ENCODE measurements around the gene RNF150.
"Not testable (repeated sequence)": the region's sequence is repeated elsewhere in the genome, so short reads cannot be mapped to it uniquely, and the experiment has no call there.

Gene RNF150

DNA sequence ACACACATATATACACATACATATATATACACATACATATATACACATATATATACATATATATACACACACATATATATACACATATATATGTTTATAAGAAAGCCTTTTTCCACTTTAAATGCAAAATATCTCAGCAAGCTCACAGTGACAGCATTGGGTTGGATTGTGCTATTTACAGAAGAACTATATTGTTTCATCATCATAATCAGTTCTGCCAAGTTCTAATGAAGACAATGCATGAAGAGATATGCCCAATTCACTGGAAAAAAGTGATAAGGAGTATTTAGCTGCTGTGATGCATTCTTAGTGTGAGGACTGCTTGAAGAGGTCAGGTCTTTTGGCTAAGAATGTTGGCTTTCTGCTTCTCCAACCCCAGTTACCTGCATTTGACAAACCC lies 54.4 kb downstream of the RNF150 start:
- no peak for DNase-seq (ENCODE audit: low read depth in 1 of 2, low spot score in 1 of 2)

DNA sequence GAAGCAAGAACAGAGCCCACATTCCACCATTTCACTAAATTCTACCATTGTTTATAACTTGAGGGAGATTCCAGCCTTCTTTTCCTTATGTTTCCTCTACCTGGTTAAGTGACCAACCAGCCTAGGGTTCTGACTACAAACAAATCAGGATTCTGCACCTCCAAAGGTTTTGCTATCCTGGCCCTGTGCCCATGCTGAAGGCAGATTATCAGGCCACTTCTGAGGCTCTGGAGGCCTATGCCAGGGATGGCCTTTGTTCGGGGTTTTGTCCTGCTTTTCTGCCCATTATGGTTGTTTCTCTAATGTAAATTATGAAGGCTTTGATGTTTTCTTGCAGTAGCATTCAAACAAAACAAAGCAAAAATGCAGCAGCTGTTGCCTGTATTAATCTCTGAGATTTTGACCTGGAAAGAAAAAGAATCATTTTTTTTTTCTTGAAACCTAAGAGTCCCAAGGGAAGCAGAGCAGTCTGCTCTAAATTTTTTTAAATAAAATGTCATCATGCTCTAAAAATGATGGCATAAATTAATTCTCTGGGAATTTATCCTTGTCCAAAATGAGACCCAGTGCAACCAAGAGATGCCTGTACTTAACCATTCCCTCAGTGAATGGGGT lies 55.6 kb downstream of the RNF150 start:
- DNase-seq (ENCODE audit: low read depth in 1 of 2, low spot score in 1 of 2) = no peak

DNA sequence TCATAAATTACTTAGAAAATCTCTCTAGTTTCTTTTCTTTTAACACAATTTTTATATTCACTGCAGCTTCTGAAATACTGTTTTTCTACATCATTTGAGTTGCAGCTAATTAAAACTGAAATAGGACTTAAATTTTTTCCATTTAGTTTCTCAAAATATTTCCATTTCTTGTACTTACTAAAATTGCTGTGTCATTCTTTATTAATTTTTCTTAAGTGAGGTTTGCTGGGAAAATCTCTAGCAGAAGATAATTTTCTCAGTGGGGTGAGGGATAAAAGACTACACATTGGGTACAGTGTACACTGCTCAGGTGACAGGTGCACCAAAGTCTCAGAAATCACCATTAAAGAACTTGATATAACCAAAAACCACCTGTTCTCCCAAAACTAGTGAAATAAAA lies 57.7 kb downstream of the RNF150 start:
- no peak for DNase-seq (ENCODE audit: low read depth in 1 of 2, low spot score in 1 of 2)

DNA sequence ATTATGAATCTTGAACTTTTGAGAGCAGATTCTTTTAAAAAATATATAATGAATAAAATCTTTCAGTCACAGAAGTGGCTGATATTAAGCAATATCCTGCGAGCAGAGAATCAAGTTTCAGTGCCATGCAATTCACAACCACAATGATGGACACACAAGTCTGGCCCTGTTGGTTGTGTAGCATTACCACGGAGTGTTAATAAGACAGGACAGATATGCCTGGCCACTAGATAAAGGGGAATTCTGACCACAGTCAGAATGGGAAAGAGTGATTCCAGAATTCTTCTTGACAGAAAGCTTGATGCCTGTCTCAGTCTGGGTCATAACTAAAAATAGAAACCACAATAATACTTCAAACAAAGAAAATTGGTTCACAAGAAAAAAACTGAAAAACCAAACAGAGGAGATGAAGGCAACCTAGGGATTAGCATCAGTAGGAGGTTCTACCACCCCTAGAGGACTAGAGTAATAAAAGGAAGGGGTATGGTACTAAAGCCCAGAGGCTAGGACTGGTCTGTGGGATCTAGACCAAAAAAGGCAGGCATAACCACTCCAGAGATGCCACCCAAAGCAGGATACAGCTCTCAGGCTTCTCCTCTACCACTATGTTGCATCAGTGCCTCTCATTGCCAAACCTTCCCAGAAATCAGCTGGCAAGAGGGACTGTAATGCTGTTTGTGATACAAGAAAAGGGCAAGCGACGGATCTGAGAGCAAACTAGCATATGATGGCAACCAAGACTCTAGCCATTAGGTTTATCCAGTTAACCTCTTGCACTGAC lies 59.0 kb downstream of the RNF150 start:
- DNase-seq (ENCODE audit: low read depth in 1 of 2, low spot score in 1 of 2) = no peak

GRCh38 chr4:141066690-141067089 lies 66.6 kb downstream of the RNF150 start:
- no peak for DNase-seq (ENCODE audit: low read depth in 1 of 2, low spot score in 1 of 2)

GRCh38 chr4:141065872-141066271 lies 67.4 kb downstream of the RNF150 start:
- no peak for DNase-seq (ENCODE audit: low read depth in 1 of 2, low spot score in 1 of 2)

- no peak for DNase-seq (ENCODE audit: low read depth in 1 of 2, low spot score in 1 of 2)
Observed at GRCh38 chr4:141062651-141063050, 70.6 kb downstream of the RNF150 start.

GRCh38 chr4:141058591-141059512 lies 74.4 kb downstream of the RNF150 start:
- no peak for DNase-seq (ENCODE audit: low read depth in 1 of 2, low spot score in 1 of 2)

GRCh38 chr4:141057582-141057981 lies 75.7 kb downstream of the RNF150 start:
- no peak for DNase-seq (ENCODE audit: low read depth in 1 of 2, low spot score in 1 of 2)

DNA sequence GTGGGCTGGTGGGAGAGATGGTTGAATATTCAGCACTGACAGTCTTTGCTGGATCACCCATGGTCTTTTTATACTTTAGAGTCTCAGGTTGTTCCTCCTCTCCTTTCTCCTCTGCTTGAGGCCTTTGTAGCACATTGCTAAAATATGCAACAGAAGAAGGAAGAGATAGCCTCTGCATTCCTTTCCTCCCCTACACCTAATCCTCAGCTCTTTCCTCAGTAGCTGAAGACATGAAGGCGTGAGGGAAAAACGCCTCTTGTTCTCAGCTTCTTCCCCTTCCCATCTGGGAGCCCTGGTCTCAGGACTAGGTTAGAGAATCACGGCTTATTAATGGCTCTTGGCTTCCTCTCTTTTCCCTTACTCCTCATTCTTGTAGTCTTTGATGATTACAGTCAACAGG lies 76.8 kb downstream of the RNF150 start:
- no peak for DNase-seq (ENCODE audit: low read depth in 1 of 2, low spot score in 1 of 2)

DNA sequence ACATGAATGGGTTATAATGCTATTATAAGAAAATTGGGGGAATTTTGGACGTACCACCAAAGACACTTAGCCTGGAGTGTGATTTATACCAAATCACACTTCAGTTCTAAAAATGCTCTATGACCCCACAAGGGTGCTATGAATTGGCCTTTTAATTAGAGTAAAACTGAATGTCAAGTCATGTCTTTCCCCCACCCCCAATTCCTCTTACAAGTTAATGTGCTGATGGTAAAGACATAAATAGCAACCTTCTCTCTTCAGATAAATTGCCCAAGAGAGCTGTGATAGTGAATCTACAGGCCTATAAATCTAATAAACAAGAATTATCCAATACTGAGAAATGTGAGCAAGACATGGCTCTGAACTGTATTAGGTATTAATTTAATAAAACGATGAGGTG lies 78.8 kb downstream of the RNF150 start:
- no peak for DNase-seq (ENCODE audit: low read depth in 1 of 2, low spot score in 1 of 2)

DNA sequence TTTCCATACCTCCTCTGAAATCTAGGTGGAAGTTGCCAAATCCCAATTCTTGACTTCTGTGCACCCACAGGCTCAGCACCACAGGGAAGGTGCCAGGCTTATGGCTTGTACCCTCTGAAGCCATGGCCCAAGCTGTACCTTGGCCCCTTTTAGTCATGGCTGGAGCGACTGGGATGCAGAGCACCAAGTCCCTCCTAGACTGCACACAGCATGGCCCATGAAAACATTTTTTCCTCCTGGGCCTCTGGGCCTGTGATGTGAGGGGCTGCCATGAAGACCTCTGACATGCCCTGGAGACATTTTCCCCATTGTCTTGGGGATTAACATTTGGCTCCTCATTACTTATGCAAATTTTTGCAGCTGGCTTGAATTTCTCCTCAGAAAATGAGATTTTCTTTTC lies 82.3 kb downstream of the RNF150 start:
- DNase-seq (ENCODE audit: low read depth in 1 of 2, low spot score in 1 of 2) = not testable (repeated sequence)

- DNase-seq (ENCODE audit: low read depth in 1 of 2, low spot score in 1 of 2) = no peak
Observed at GRCh38 chr4:141047228-141047884, 85.9 kb downstream of the RNF150 start.

GRCh38 chr4:141046255-141046654 lies 87.0 kb downstream of the RNF150 start:
- DNase-seq (ENCODE audit: low read depth in 1 of 2, low spot score in 1 of 2) = no peak

- DNase-seq (ENCODE audit: low read depth in 1 of 2, low spot score in 1 of 2) = no peak
Observed at GRCh38 chr4:141045848-141046247, 87.4 kb downstream of the RNF150 start.

GRCh38 chr4:141041021-141041476 lies 92.2 kb downstream of the RNF150 start:
- DNase-seq (ENCODE audit: low read depth in 1 of 2, low spot score in 1 of 2) = no peak

- DNase-seq (ENCODE audit: low read depth in 1 of 2, low spot score in 1 of 2) = no peak
Observed at GRCh38 chr4:141039156-141039555, 94.1 kb downstream of the RNF150 start.

- DNase-seq (ENCODE audit: low read depth in 1 of 2, low spot score in 1 of 2) = no peak
Observed at GRCh38 chr4:141038428-141038827, 94.8 kb downstream of the RNF150 start.

DNA sequence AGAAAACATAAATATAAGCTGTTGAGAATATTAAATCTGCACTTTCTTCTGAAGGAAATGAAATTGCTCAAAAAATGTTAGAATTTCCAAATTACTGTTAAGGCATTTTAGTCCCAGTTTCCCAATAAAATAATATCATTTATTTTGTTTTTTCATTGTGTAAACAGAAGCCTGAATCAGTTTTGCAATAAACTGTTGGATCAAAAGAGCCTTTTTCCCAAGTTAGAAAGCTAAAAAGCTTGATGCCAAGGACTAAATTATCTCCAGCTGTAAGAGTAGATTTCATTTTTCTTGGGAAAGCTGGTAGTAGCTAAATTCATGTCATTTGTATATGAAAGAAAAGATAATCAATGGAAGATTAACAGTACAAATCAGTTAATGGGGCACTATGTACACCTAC lies 95.8 kb downstream of the RNF150 start:
- no peak for DNase-seq (ENCODE audit: low read depth in 1 of 2, low spot score in 1 of 2)

GRCh38 chr4:141036786-141037185 lies 96.5 kb downstream of the RNF150 start:
- DNase-seq (ENCODE audit: low read depth in 1 of 2, low spot score in 1 of 2) = no peak

DNA sequence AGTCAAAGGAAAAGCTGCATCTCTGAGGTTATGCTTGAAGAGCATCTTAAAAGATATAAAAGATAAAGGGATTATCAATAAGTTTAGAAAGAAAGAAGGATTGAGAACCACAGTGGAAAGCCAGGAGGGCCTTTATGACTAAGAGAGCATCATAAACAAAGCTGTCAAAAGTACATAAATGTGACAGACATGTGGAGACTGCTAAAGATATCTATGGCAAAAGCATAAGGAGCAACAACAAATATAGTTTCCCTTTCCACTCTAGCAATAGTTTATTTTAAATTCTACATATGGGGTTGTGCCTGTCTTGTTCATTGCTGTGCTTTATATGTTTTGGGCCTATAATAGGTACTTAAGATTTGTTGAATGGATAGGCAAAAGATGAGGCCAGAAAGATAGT lies 97.3 kb downstream of the RNF150 start:
- no peak for DNase-seq (ENCODE audit: low read depth in 1 of 2, low spot score in 1 of 2)

All from activated CD4-positive, alpha-beta T cell treated with anti-CD3 and anti-CD28 coated beads, Interleukin-2, amount 50 U/mL, for 24 hours (primary cell).